Measurements from ENCODE around the gene FSTL3.

DNA sequence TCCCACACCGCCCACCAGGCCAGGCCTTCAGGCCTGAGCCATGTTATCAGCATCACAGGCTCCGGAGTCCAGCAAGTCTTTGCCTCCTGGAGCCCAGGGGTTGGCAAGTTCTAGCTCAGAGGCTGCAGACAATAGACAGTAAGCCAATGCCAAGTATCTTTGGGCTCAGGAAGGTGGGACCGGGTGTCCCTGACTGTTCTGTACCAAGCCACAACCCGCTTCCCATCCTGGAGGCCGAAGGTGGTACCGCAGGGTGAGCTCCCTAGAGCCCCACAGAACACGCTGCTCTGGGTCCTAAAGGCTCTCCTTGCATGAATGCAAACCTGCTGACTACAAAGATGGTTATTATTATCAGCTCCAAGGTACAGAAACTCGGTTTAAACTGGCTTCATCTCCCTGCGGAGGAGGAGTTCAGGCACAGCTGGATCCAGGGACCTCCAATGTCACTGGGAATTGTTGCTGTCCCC is 5.5 kb upstream of the FSTL3 start:
- TF ChIP-seq, protein P1, sequence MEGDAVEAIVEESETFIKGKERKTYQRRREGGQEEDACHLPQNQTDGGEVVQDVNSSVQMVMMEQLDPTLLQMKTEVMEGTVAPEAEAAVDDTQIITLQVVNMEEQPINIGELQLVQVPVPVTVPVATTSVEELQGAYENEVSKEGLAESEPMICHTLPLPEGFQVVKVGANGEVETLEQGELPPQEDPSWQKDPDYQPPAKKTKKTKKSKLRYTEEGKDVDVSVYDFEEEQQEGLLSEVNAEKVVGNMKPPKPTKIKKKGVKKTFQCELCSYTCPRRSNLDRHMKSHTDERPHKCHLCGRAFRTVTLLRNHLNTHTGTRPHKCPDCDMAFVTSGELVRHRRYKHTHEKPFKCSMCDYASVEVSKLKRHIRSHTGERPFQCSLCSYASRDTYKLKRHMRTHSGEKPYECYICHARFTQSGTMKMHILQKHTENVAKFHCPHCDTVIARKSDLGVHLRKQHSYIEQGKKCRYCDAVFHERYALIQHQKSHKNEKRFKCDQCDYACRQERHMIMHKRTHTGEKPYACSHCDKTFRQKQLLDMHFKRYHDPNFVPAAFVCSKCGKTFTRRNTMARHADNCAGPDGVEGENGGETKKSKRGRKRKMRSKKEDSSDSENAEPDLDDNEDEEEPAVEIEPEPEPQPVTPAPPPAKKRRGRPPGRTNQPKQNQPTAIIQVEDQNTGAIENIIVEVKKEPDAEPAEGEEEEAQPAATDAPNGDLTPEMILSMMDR (IDR thresholded peaks at IDR 0.05; ENCODE audit: low read length) = peak; percentile 29
- no peak for TF ChIP-seq EZH2 (optimal IDR thresholded peaks at IDR 0.05; ENCODE audit: low read depth, low read length)
- TF ChIP-seq EZH2phosphoT487 (IDR thresholded peaks at IDR 0.05; ENCODE audit: low read length) = no peak

Measured in MM.1S (cell line).